ENCODE results near the gene ATE1. TPM values are rescaled to one million over a fixed set of nuclear protein-coding genes. Genes with fewer than 3 reads are reported as not detected.
"Not testable (repeated sequence)": the region's sequence is repeated elsewhere in the genome, so short reads cannot be mapped to it uniquely, and the experiment has no call there.

ATE1 gene
- total RNA-seq, 1 donor from 2014 or later = 34.6 TPM

DNA sequence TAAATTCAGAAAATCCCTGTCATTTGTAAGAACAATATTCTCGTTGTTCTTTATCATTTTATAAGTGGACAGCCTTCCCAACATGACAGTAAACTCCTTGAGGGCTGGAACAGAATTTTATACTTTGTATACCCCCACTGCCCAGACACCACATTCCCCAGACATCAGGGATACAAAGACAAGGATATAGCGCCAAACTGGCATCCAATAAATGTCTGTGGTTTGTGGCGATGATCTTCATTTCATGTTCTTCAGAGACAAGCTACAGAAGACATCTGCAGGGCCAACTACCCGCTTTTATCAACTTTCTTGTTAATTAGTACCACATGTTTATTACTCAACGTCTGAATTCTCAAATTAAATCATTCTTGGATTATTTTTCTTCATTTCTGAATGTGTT, 155.9 kb downstream of the ATE1 start:
- DNase-seq (no peak), ATAC-seq (ENCODE audit: poor library complexity) (peak; percentile 41)
- intact Hi-C loops (cut with DNase I) = no loop called here

DNA sequence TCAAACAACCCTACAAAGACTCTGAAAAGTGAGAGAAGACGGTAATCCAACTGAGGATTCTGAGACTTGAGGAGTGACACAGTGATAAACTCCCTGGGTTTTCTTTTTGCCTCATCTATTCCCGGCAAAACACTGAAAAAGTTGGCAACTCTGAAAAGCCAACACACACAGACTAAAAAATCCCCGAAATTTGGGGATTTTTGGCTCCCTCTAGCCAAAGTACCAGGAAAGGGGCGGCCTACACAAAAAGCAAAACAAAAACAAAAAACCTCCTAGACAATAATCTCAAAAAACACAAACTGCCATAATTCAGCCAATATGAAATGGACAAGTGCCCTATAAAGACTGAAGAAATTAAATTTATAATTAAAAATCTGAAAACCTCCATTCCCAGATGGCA, 161.4 kb downstream of the ATE1 start:
- intact Hi-C loops (cut with DNase I) = no loop called here
- DNase-seq (no peak), ATAC-seq (ENCODE audit: poor library complexity) (no peak)

DNA sequence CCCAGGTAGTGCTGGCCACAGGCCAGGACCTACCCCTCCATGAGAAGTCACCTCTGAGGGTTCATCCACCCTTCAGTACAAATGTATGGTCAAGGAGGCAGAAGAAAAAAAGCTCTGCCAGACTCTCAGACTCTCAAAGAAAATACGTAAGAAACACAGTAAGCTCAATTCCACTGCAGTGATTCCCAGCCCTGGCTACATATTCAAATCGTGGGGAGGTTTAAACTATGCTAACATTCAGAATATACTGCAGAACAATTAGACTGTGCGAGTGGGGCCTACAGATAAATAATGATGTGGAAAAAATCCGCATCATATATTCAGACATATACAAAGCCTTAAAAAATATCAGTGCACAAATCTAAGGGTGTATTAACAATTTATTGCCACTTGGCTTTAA, 162.6 kb downstream of the ATE1 start:
- no peak for ATAC-seq (ENCODE audit: poor library complexity)
- intact Hi-C loops (cut with DNase I) = no loop called here
- DNase-seq = no peak

DNA sequence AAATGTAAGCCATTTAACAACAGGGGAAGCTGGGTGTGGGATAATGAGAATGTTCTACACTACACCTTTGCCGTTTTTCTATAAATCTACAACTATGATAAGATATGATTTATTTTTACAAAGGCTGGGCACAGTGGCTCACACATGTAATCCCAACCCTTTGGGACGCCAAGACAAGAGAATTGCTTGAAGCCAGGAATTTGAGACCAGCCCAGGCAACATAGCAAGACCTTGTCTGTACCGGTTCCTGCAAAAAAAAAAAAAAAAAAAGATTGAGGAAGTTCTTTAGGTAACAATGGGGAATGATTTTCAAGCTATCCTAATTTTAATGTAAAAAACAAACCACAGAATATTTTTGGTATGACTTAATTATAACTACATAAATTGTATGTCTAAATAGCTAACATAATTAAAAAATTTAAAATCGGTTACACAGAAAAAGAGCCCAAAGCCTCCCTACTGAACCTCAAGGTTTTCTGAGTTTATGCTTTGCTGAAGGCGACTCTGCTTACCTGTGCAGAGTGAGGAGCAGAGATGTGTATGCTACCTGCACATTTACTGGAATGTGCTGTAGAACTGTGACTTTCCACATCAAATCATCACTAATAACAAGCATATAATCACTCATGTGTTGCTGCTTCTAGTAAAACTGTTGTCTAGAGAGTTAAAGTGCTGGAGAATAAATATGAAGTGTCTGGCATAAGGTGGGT, 163.4 kb downstream of the ATE1 start:
- no peak for DNase-seq
- ATAC-seq (ENCODE audit: poor library complexity) = no peak
- intact Hi-C loops (cut with DNase I) = no loop called here

DNA sequence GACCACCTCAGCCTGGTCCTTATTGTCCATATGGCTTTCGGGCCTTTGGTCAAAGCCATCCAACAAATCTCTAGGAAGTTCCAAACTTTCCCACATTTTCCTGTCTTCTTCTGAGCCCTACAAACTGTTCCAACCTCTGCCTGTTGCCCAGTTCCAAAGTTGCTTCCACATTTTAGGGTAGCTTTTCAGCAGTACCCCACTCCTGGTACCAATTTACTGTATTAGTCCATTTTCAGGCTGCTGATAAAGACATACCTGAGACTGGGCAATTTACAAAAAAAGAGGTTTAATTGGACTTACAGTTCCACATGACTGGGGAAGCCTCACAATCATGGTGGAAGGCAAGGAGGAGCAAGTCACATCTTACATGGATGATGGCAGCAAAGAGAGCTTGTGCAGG, 170.6 kb downstream of the ATE1 start:
- intact Hi-C loops (cut with DNase I); DNase-seq; ATAC-seq (ENCODE audit: poor library complexity): not testable (repeated sequence)

DNA sequence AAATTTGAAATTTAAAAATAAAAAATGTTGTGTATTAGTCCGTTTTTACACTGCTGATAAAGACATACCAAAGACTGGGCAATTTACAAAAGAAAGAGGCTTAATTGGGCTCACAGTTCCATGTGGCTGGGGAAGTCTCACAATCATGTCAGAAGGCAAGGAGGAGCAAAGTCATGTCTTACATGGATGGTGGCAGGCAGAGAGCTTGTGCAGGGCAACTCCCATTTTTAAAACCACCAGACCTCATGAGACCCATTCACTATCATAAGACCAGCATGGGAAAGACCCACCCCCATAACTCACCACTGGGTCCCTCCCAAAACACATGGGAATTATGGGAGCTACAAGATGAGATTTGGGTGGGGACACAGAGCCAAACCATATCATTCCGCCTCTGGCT, 172.3 kb downstream of the ATE1 start:
- DNase-seq; ATAC-seq (ENCODE audit: poor library complexity); intact Hi-C loops (cut with DNase I): not testable (repeated sequence)

DNA sequence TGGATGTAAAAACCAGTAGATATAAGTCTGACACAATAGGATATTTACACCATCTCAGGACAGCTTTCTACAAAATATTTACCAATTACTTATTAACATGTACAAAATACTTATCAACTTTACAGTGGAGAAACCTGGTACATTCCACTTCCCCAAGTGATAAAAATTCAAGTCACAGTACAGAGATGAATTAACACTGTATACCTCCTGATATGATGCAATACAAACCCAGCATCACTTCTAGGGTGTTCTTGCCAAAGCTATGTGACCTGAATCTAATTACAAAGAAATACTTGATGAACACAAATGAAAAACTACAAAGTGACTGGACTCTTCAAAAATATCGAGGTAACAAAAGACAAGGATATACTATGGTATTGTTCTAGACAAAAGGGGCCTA, 173.2 kb downstream of the ATE1 start:
- no peak for ATAC-seq (ENCODE audit: poor library complexity)
- intact Hi-C loops (cut with DNase I) = no loop called here
- DNase-seq = no peak

DNA sequence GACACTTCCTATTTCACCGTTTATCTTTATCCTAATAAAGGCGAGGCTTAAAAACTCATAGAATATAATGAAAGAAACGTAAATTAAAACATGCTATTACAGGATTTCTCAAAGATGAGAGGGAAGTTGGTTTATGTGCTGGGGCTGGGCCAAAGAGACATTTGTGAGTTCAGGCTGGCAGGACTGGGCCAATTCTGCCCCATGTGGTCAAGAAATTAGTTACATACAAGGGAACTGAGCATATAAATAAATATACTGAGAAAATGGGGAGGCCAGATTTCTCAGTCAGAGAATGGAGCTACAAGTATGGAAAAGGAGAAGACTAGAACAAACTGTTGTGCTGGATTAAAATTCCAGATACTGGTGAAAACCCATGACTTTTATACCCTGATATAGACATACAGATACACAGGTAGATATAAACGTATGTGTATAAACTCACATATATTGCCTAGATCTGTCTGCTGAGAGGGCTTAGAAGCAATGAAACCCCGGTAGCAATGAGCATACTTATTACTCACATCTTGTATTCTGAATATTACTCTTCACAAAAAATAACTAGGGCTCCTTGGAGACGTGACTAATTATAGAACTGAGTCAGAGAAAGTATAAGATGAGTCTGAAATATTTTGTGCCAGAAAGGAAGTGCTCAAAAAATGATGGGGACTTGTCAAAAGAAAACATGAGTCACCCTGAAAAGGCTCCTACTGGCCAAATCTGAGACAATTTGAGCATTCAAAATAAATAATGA, 173.9 kb downstream of the ATE1 start:
- ATAC-seq (ENCODE audit: poor library complexity) = peak; percentile 12
- intact Hi-C loops (cut with DNase I) = no loop called here
- no peak for DNase-seq

DNA sequence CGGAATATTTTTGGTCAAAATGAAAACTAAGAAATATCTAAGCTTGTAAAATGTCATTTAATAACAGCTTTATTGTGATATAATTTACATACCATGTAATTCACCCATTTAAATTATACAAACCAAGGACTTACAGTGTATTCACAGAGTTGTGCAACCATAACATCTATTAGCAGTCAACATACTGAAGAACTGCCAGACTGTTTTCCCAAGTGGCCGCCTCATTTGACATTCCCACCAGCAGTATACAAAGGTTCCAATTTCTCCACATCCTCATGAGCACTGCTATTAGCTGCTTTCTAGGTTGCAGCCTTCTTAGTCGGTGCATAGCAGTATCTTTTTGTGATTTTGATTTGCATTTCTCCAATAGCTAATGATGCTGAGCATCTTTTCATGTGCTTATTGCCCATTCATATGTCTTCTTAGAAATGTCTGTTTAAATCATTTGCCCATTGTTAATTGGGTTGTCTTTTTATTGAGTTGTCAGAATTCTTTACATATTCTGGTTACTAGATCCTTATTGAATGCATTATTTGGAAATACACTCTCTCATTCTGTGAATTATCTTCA, 176.6 kb downstream of the ATE1 start:
- ATAC-seq (ENCODE audit: poor library complexity) = no peak
- intact Hi-C loops (cut with DNase I) = no loop called here
- no peak for DNase-seq

DNA sequence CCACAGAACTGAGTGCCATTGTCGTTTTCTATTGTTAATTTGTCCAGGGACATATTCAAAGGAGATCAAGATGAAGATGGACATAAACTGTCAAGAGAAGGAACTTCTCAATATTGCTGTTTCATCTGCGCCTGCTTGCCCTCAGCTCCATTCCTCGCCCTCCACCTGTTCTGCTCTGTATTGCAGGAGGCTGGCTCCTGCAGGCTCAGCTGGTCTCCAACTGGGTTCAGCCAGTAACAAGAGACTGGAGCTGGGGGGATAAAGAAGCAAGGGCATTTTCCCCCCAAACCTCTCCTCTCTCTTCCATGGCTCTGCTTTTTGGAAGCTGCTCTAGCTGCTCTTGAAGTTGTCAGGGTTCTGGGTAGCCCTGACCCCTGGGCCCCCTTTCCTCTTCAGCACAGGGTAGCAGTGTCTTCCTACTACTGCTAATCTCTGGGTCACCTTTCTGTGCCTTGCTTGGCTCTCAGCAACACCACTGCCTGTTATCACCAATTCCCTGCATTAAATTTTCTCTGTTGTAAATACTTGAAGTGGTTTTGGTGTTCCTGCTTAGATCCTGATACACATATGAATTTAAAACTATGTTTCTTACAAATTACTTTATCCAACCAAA, 180.6 kb downstream of the ATE1 start:
- DNase-seq (no peak), ATAC-seq (ENCODE audit: poor library complexity) (peak; percentile 25)
- intact Hi-C loops (cut with DNase I) = no loop called here

DNA sequence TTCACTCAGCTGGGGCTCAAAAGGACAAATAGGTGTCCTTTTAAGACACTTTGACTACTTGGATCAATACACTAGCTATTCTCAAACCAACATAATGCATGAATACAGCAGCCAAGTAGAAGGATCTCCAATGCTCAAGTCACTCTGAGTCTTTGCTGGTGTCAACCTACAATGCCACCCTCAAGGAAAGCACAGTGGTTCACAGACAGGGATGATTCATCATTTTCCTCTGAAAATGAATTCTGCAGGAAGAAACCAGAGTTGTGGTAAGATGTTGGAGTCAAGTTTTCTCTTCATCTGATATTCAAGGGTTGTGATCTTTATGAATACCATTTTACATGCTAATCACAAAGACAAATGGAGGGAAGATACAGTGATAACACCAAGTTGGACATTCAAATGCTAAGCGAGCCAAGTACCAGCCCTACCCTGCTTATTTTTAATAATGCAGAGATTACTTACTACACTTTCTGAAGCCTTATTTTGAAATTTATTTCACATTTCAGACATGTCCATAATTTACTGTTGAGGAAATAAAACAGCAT, 186.5 kb downstream of the ATE1 start:
- intact Hi-C loops (cut with DNase I) = no loop called here
- no peak for DNase-seq
- ATAC-seq (ENCODE audit: poor library complexity) = no peak

DNA sequence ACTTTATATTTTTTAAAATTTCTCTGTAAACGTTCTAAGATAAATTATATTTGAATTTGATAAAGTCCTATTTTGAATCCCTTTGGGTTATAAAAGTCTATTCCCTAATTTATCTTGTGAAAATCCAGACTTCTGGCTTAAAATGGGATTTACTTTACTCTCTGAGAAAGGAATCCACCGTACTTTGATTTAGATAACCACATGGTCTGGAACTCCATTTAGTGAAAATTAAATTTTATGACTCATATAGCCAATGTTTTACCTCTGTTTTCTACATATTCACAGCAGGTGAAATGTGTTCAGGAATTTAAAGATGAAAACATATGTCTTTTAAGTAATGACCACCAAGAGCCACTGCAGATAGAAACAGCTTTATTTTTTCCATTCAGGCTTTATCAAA, 187.8 kb downstream of the ATE1 start:
- no peak for ATAC-seq (ENCODE audit: poor library complexity)
- DNase-seq = no peak
- intact Hi-C loops (cut with DNase I) = no loop called here

DNA sequence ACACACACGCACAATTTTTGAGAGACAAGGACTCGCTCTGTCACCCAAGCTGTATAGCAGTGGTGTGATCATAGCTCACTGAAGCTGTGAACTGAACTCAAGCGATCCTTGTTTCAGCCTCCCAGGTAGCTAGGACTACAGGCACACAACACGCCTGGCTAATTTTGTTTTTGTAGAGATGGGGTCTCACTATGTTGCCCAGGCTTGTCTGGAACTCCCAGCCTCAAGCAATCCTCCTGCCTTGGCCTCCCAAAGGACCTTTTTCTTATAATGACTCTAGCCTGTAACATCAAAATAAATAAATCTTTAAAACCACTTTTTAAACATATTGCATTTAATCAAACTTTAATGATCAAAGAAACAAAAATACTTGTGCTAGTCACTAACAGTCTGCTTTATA, 188.7 kb downstream of the ATE1 start:
- ATAC-seq (ENCODE audit: poor library complexity) (no peak), DNase-seq (no peak)
- intact Hi-C loops (cut with DNase I) = loop anchor here (10.0 kb wide), 1 partner anchor 794 kb away; no protein-coding TSS in a partner anchor

DNA sequence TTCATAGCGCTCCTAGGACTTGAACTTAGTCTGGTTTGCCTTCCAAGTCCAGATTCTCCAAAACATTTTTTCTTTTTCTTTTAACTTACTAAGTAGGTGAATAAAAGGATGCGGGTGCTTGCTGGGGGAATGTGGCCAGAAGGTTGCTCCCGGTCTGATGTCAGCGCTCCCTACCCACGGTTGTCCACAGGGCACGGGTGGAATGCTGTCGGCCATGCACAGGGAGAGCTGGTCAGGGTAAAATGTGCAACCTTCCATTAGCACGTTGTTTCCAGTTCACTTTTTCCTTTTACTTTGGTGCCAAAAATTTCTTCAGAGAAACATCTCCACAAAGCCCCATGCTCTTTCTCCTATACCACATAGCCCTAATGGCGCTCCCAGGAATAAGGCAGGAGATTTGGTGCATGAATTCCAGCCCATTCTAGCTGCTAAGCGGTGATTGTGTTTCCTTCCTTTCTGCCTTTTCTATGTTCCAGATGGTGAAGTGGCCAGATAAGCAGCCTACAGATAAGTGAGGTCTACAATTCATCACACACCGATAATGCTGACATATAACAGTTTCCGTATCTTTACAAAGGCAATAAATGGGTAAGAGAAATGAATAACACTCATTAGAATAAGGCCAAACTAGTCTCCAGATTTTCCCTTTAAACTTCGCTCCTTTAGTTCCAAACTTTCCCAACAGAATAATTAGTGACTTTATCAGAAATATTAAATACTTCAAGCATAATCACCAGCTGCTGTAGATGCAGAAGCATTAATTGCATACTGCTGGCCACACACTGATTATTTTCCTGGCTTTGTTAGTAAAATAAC, 191.3 kb downstream of the ATE1 start:
- DNase-seq (no peak), ATAC-seq (ENCODE audit: poor library complexity) (peak; percentile 34)
- intact Hi-C loops (cut with DNase I) = loop anchor here (10.0 kb wide), 1 partner anchor 792 kb away; no protein-coding TSS in a partner anchor

DNA sequence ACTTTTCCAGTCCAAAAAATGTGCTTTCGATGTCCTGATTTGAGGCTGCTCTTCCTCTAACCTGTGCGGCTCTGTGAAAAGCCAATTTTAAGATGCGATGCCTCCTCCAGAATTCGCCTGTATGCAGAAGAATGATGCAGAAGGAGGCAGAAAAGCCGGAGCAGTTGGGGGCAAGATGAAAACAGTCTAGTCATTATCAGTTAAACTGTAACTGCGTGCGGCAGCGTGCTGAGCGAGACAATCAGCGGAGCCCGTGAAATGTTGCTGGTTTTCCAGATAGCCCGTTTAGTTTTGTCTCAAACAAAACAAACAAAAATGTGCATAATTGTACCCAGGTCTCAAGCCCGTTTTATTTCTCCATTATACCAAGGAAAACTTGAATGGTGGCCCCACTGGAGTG, 192.6 kb downstream of the ATE1 start:
- no peak for ATAC-seq (ENCODE audit: poor library complexity)
- intact Hi-C loops (cut with DNase I) = loop anchor here (10.0 kb wide), 1 partner anchor 790 kb away; no protein-coding TSS in a partner anchor
- DNase-seq = no peak

DNA sequence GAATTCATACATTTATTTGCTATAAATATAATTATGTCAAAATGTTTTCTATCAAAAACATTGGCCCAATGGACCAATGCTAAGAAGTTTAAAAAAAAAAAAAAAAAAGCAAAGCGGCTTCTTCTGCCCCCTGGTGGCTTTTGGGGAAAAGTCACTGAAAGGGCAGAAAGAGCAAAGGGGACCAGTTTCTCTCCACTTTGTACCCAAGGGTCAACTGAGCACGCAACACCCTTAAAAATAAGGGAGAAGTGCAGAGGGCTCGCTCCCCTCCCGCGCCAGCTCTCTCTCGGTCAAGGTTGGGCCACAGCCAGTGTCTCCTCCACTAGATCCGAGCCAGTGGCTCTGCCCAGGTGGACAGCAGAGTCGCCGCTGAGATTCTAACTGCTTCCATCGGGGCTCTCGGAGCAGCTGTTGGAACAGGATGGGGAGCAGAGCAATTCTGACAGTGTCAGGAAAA, 193.2 kb downstream of the ATE1 start:
- intact Hi-C loops (cut with DNase I) = loop anchor here (10.0 kb wide), 1 partner anchor 790 kb away; no protein-coding TSS in a partner anchor
- ATAC-seq (ENCODE audit: poor library complexity) (peak; percentile 31), DNase-seq (no peak)

DNA sequence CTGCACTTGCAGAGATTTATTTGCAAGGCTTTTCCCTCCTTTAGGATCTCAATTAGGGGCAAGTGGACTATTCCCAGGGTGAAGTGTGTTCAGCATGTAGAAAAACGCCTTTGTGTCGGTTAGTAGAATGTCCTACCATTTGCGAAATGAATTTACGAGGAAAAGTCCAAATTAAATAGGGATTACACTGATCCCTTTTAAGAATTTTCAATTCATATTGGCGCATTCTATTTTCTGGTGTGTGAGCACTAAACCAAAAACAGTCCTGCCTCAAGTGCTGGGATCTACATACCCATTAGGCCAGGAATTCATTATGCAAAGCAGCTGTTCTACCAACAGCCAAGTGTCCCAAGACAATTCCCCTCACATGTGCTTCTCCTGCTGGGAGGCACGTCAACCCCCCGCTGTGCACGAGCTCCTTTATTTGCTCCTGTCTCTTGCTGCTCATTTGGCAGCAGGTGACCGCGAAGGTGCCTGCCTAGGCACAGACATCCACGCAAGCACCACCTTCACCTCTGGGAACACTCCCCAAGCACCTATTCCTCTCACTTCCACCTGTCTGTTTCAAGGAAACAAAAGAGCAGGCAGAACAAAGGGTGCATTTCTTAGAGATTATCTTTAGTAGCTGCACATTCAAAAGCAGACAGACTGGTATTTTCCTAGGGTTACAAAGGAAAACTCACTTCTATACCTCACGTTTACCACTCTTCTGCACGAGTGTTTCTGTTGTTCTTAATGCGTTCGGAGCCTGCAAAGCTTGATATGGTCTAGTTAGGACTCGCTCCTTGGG, 195.0 kb downstream of the ATE1 start:
- intact Hi-C loops (cut with DNase I) = loop anchor here (10.0 kb wide), 1 partner anchor 788 kb away; no protein-coding TSS in a partner anchor
- DNase-seq = no peak
- no peak for ATAC-seq (ENCODE audit: poor library complexity)
